Endothelial cell of umbilical vein (primary cell): ENCODE results near the gene GHITM. TPM values are rescaled to one million over a fixed set of nuclear protein-coding genes. Genes with fewer than 3 reads are reported as not detected.

Experiments used
- BruUV-seq: library from RNA; stranded (reverse); fragments of 400-500 nt; replicated peaks from 2 replicates; lab custom pipeline; 2021; lab: Mats Ljungman, UMichigan
- CTCF ChIA-PET: fragments of 300-600, 350-600 bp; sonication (Branson Sonifier 250); formaldehyde crosslinking; loops from one replicate; lab custom pipeline; 2021; ENCODE audit warnings: antibody characterized with exemption, inconsistent platforms; lab: Charles Lee
- POLR2A ChIA-PET: fragments of 300-600, 350-600 bp; sonication (Branson Sonifier 250); formaldehyde crosslinking; loops from one replicate; lab custom pipeline; 2021; ENCODE audit warnings: antibody characterized with exemption, inconsistent platforms; lab: Charles Lee
- DNase-seq: peaks from one replicate; pipeline ENCODE4 v3.0.0-alpha.2; 2011; ENCODE audit warnings: low read depth, low spot score
- FAIRE-seq: peaks from 2 replicates; lab custom pipeline; 2011; peaks lifted over from hg19 to GRCh38; lab: Jason Lieb, UNC
- H2AFZ ChIP-seq: 2 replicates; pipeline ENCODE4 v1.6.0; 2012; ENCODE audit warnings: low read depth, low read length, control low read depth, inconsistent platforms
- H3K27ac ChIP-seq: 2 replicates; pipeline ENCODE4 v1.5.1; 2011; ENCODE audit warnings: low read depth, mild to moderate bottlenecking, control low read depth, low read length, moderate library complexity; ENCODE audit not compliant: insufficient read depth
- H3K27me3 ChIP-seq, 2 experiments: 2 replicates each; pipeline versions ENCODE4 v1.6.0 to v1.6.1; 2011; ENCODE audit warnings: low read length in 2 of 2, mixed read lengths in 1 of 2; ENCODE audit not compliant: control insufficient read depth in 2 of 2, insufficient read depth in 2 of 2
- H3K36me3 ChIP-seq, 2 experiments: 2 replicates in 1 of 2; 3 replicates in 1 of 2; pipeline ENCODE4 v1.5.1; 2011; ENCODE audit warnings: low read length in 2 of 2, mild to moderate bottlenecking in 1 of 2, moderate library complexity in 1 of 2; ENCODE audit not compliant: control insufficient read depth in 2 of 2, insufficient read depth in 2 of 2; ENCODE audit errors: extremely low read depth in 1 of 2
- H3K4me1 ChIP-seq: 3 replicates; pipeline ENCODE4 v1.5.1; 2011; ENCODE audit warnings: mild to moderate bottlenecking, low read length; ENCODE audit not compliant: control insufficient read depth, insufficient read depth; ENCODE audit errors: extremely low read depth
- H3K4me2 ChIP-seq: 2 replicates; pipeline ENCODE4 v1.6.1; 2011; ENCODE audit warnings: low read length, control low read depth, mixed read lengths; ENCODE audit not compliant: insufficient read depth
- H3K4me3 ChIP-seq, 3 experiments: fragments of 200-600 bp in 1 of 3; sonication (generic), shearing (Covaris generic) in 1 of 3; replicated peaks in 1 of 3; 2 replicates each; pipeline ENCODE4 v1.5.1; 2011 to 2016; ENCODE audit warnings: control low read depth in 3 of 3, low read length in 3 of 3, mild to moderate bottlenecking in 2 of 3, inconsistent platforms in 1 of 3, low read depth in 1 of 3, moderate library complexity in 1 of 3; ENCODE audit not compliant: insufficient read depth in 1 of 3
- H3K79me2 ChIP-seq: 2 replicates; pipeline ENCODE4 v1.6.0; 2012; ENCODE audit warnings: low read length, inconsistent platforms; ENCODE audit not compliant: control insufficient read depth, insufficient read depth
- H3K9ac ChIP-seq: replicated peaks from 2 replicates; pipeline ENCODE3; 2011; ENCODE audit warnings: low read length, control low read depth; ENCODE audit not compliant: insufficient read depth; ENCODE audit errors: extremely low read depth
- H3K9me1 ChIP-seq: replicated peaks from 3 replicates; pipeline ENCODE4 v1.6.0; 2011; ENCODE audit warnings: mild to moderate bottlenecking, low read length; ENCODE audit not compliant: control insufficient read depth, insufficient read depth; ENCODE audit errors: extremely low read depth
- H3K9me3 ChIP-seq: replicated peaks from 2 replicates; pipeline ENCODE4 v1.5.1; 2012; ENCODE audit warnings: low read length, inconsistent platforms; ENCODE audit not compliant: control insufficient read depth, insufficient read depth
- H4K20me1 ChIP-seq: replicated peaks from 2 replicates; pipeline ENCODE3; 2011; ENCODE audit warnings: mild to moderate bottlenecking, low read length; ENCODE audit not compliant: control insufficient read depth, insufficient read depth; ENCODE audit errors: extremely low read depth
- EZH2 ChIP-seq: IDR thresholded peaks from 2 replicates; pipeline ENCODE4 v1.6.1; 2012; ENCODE audit warnings: borderline replicate concordance, low read depth, mild to moderate bottlenecking, moderate library complexity, low read length, inconsistent platforms; ENCODE audit not compliant: severe bottlenecking
- FOS ChIP-seq: IDR thresholded peaks from 2 replicates; pipeline ENCODE4 v1.6.1; 2011; ENCODE audit warnings: mild to moderate bottlenecking, low read length, moderate library complexity, borderline replicate concordance; ENCODE audit not compliant: insufficient read depth
- GATA2 ChIP-seq: IDR thresholded peaks from 2 replicates; pipeline ENCODE4 v1.7.0; 2011; ENCODE audit warnings: low read depth, mild to moderate bottlenecking, moderate library complexity, mixed read lengths, low read length; ENCODE audit not compliant: insufficient read length, insufficient read depth
- JUN ChIP-seq: IDR thresholded peaks from 2 replicates; pipeline ENCODE4 v1.6.1; 2011; ENCODE audit warnings: borderline replicate concordance, low read depth; ENCODE audit not compliant: insufficient read length, insufficient read depth
- MYC ChIP-seq: IDR thresholded peaks from one replicate; pipeline ENCODE4 v1.6.1; 2011; ENCODE audit warnings: mild to moderate bottlenecking, low read depth, low read length
- POLR2A ChIP-seq: IDR thresholded peaks from 2 replicates; pipeline ENCODE4 v1.6.1; 2012; ENCODE audit warnings: low read depth, mild to moderate bottlenecking, control low read depth, low read length
- POLR2AphosphoS5 ChIP-seq: IDR thresholded peaks from 2 replicates; pipeline ENCODE4 v1.6.1; 2012; ENCODE audit warnings: low read depth, mild to moderate bottlenecking, control low read depth, low read length, moderate library complexity; ENCODE audit not compliant: insufficient read depth
- dilution Hi-C: fragments of 300-500 bp; cut with MboI; formaldehyde crosslinking; loops from one replicate; pipeline ENCODE4 v1.15.0; 2019; ENCODE audit warnings: low sequenced_read_pairs; ENCODE audit not compliant: extremely low pct_ligation_motif_present
- intact Hi-C: fragments of 100-400 bp; cut with micrococcal nuclease; formaldehyde crosslinking; loops from one replicate; pipeline ENCODE4 v1.10.0; 2022
- polyA plus RNA-seq, 4 experiments: library from polyadenylated mRNA; depleted of rRNA in 3 of 4; stranded (reverse) in 3 of 4; unstranded in 1 of 4; fragments of >200 nt; gene quantifications; 2 replicates each; pipeline versions ENCODE4 v1.2.1 to v1.2.3, GENCODE V29; 2011 to 2012; ENCODE audit warnings: missing spikeins in 1 of 4
- total RNA-seq: library from RNA; stranded (reverse); gene quantifications from 2 replicates; pipeline ENCODE4 v1.2.3, GENCODE V29; 2021
- TF ChIP-seq, protein P1 (sequence below), 2 donors: IDR thresholded peaks; 1 replicate in 1 of 2; 2 replicates in 1 of 2; pipeline ENCODE4 v1.5.1; 2011; ENCODE audit warnings: low read length in 2 of 2, mild to moderate bottlenecking in 2 of 2, moderate library complexity in 2 of 2, control low read depth in 1 of 2, inconsistent platforms in 1 of 2, low read depth in 1 of 2; ENCODE audit not compliant: insufficient read depth in 1 of 2; ENCODE audit errors: extremely low read depth in 1 of 2
- TF ChIP-seq, protein P2 (sequence below): IDR thresholded peaks from 2 replicates; pipeline ENCODE4 v1.6.1; 2011; ENCODE audit not compliant: insufficient read depth, insufficient read length

The GHITM gene
- total and polyA plus RNA-seq, 2 donors (not counting 3 experiments of a cell fraction or from before 2014, with no cell fraction given), result 113 to 122 TPM

DNA sequence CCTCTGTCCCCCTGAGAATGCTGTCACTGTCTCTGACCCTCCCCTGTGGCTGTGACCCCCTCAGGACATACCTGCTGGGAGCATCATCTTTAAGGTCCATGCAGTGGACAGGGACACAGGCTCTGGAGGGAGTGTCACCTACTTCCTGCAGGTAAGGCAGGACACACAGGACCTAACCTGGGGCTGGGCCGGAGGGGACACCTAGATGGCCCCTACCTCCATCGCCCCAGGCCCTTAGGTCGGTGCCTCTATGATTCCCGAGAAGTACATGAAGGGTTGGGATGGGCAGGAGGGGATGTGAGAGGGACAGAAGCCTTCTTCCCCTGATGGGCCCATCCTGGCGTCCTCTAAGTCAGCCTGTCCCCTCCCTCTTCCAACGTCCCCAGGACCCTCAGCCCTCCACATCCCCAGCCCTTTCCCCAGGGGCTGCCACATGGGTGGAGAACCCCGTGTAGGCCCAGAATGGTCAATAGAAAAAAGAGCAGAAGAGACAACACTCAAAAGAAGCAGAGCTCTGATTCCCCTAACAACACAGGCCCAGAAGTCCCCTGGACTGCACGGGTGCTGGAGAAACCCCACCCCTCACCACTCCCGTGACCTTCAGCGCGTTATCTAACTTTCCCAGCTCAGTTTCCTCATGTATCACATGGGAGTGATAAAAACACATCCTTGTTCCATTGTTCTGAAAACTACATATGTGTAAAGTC is 61.4 kb downstream of the GHITM start:
- H4K20me1 ChIP-seq, result no peaks in the 10 kb centered on the region
- CTCF ChIA-PET, result interaction anchor here (1.5 kb wide), 1 partner anchor 11 kb away, joined by 3 read pairs; no protein-coding TSS in a partner anchor
- H3K4me3 ChIP-seq, result no peak overlapping the region
- H3K4me2 ChIP-seq, result no peak overlapping the region
- peaks cover 7 to 9% of the 10 kb centered on the region in 2 experiments for H3K27me3 ChIP-seq
- POLR2A ChIA-PET, result no interaction called here
- BruUV-seq, result no TSS peak
- no peak overlapping the region for H3K9ac ChIP-seq
- no peaks in the 10 kb centered on the region for H3K9me3 ChIP-seq
- no peaks in the 10 kb centered on the region for H3K4me1 ChIP-seq
- no peaks in the 10 kb centered on the region for H3K36me3 ChIP-seq
- H3K27ac ChIP-seq, result no peak overlapping the region
- dilution Hi-C loops, result no loop called here
- TF ChIP-seq FOS (no peak), JUN (no peak), POLR2A (no peak)
- H2AFZ ChIP-seq, result no peak overlapping the region
- no peaks in the 10 kb centered on the region for H3K9me1 ChIP-seq
- no peak for DNase-seq
- intact Hi-C loops, result no loop called here
- no peaks in the 10 kb centered on the region for H3K79me2 ChIP-seq
- FAIRE-seq, result no peak

DNA sequence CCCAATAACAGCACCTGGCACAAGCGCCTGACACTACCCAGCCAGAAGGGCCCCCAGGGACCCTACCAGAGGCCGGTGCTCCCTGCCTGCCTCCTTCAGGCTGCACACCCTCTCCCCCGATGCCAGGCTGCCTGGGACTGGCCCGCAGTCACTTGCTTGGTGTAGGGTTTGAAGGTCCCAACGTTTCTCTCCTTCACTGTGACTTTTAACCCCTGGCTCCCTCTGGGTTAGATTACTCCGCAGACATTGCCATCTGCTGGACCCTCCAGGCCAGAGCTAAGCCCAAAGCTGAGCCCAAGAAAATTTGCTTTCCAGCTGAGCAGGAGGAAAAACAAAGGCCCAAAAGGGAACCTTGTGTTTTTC is 61.9 kb downstream of the GHITM start:
- no peak overlapping the region for H3K4me3 ChIP-seq
- ChIA-PET POLR2A (no interaction called here), CTCF (interaction anchor here (1.5 kb wide), 1 partner anchor 10 kb away, joined by 3 read pairs; no protein-coding TSS in a partner anchor)
- intact Hi-C loops (no loop called here), dilution Hi-C loops (no loop called here)
- H3K79me2 ChIP-seq, result no peaks in the 10 kb centered on the region
- DNase-seq (no peak), FAIRE-seq (no peak)
- TF ChIP-seq, protein P1, sequence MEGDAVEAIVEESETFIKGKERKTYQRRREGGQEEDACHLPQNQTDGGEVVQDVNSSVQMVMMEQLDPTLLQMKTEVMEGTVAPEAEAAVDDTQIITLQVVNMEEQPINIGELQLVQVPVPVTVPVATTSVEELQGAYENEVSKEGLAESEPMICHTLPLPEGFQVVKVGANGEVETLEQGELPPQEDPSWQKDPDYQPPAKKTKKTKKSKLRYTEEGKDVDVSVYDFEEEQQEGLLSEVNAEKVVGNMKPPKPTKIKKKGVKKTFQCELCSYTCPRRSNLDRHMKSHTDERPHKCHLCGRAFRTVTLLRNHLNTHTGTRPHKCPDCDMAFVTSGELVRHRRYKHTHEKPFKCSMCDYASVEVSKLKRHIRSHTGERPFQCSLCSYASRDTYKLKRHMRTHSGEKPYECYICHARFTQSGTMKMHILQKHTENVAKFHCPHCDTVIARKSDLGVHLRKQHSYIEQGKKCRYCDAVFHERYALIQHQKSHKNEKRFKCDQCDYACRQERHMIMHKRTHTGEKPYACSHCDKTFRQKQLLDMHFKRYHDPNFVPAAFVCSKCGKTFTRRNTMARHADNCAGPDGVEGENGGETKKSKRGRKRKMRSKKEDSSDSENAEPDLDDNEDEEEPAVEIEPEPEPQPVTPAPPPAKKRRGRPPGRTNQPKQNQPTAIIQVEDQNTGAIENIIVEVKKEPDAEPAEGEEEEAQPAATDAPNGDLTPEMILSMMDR (IDR thresholded peaks at IDR 0.05; ENCODE audit: extremely low read depth in 1 of 2, insufficient read depth in 1 of 2, low read depth in 1 of 2, low read length in 2 of 2), result no peak
- TF ChIP-seq, protein P2, sequence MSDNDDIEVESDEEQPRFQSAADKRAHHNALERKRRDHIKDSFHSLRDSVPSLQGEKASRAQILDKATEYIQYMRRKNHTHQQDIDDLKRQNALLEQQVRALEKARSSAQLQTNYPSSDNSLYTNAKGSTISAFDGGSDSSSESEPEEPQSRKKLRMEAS, result no peak
- no peak for TF ChIP-seq JUN
- TF ChIP-seq EZH2, result no peak
- no peak for TF ChIP-seq FOS
- no peak for TF ChIP-seq POLR2A
- no peak for TF ChIP-seq POLR2AphosphoS5
- no peak for TF ChIP-seq MYC
- no peak for TF ChIP-seq GATA2
- no peaks in the 10 kb centered on the region for H3K9me1 ChIP-seq
- H4K20me1 ChIP-seq, result no peaks in the 10 kb centered on the region
- H3K4me1 ChIP-seq, result no peaks in the 10 kb centered on the region
- H3K36me3 ChIP-seq, result no peaks in the 10 kb centered on the region
- no TSS peak for BruUV-seq
- no peak overlapping the region for H3K27ac ChIP-seq
- H3K4me2 ChIP-seq, result no peak overlapping the region
- H3K27me3 ChIP-seq, result peaks cover 1 to 6% of the 10 kb centered on the region in 2 experiments
- H3K9me3 ChIP-seq, result no peaks in the 10 kb centered on the region
- no peak overlapping the region for H2AFZ ChIP-seq
- no peak overlapping the region for H3K9ac ChIP-seq
